Fibroblast of skin of right quadriceps (primary cell): ENCODE data around the gene CEP112.

ENCODE experiments used
- DNase-seq: peaks from one replicate; pipeline ENCODE4 v3.0.0-alpha.2; 2013

The CEP112 gene

DNA sequence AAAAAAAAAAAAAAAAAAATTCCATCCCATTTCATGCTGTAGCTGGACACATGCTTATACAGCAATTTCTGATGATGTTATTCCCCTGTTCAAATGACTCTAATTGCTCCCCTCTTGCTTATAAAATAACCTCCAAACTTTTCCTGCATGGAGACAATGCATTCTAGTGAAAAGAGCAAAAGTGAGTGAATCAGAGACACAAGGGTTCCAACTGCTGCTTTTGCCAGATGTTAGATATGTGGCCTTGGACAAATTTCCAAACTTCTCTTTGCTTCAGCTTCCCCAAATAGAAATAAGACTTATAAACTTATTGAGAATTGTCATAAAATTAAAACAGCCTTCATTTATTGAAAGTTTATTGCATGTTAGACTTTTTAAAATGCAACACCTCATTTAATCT lies 565.5 kb downstream of the CEP112 start:
- DNase-seq, result no peak

DNA sequence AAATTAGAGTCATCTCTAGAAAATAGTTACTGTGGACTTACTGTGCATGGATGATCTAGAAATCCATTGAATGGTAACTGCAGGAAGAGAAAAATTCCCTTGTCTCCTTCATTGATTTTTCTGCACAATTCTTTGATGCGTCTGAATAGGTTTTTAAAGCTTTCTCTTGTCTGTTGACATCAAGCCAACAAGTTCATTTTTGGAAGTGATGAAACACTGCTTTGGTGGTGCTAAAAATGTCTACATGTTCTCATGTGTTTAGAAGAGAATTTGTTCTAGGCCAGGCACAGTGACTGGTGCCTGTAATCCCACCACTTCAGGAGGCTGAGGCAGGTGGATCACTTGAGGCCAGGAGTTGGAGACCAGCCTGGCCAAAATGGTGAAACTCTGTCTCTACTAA lies 573.4 kb downstream of the CEP112 start:
- DNase-seq, result no peak

DNA sequence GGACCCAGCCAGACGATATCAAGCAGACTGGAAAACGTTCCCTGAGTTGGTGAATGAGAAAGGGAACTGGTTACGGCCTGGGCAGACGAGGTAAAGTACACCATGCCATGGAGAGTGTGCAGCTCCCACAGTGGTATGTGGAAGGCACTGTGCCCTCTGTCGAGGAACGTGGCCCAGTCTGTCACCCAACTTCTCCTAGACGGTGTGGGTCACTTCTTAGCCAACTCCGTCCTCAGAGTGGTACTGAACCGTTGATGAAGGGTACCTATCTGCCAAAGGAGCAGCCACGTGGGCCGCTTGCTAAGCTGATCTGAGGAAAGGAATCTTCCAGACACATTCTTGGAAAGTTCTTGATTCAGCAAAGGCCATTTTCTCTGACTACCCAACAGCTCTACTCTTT lies 574.4 kb downstream of the CEP112 start:
- no peak for DNase-seq

DNA sequence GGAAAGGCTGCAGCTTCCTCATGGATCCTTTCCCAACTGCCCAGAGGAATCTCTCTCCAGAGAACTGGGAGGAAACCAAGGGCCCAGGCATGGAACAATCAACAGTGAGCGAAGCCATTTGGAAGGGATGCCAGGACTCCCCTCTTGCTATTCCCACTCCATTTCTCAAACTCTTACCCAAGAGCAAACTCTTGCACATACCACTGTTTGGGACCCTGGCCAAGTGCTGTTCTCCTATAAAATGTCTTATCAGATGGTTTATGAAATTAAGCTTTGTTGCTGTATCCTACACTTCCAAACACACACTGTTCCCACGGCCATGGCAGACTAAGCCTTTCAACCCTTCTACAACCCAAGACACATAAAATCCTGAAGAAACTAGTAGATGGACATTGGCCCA lies 582.2 kb downstream of the CEP112 start:
- no peak for DNase-seq

DNA sequence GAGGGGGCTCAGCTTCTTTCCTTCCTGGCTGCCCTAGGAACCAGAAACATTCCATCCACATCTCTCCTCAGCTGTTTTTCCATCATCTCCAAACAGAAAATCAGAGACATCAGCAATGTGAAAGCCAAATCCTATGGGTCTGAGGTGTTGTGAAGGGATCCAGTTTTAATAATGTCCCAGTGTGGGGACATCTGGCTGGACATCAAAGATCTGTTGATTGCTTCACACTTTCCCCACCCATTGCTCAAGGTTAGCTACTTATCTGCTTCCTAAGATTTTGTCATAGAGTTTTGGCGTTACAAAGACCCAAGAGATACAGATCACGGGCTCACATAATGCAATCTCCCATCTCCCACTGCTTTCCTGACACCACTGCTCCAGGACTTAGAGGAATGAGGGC lies 582.6 kb downstream of the CEP112 start:
- DNase-seq, result no peak

DNA sequence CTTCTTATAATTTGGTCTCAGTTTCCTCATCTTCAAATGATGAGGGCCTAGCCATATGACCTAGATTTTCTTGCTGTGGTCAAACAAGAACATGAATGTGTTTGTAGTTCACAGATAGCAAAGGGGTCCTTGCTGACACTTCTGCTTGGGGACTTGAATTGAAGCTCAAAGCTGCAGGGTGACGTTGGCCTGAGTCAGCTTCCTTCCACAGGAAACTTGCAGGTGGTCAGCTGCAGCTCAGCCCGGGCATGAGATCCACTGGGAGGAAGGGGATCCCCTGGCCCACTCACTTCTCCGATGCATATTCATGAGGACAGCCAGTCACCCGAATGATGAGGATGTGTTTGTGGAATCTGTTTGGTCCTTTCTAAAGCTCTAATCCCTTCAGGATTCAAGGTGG lies 587.9 kb downstream of the CEP112 start:
- DNase-seq, result no peak

DNA sequence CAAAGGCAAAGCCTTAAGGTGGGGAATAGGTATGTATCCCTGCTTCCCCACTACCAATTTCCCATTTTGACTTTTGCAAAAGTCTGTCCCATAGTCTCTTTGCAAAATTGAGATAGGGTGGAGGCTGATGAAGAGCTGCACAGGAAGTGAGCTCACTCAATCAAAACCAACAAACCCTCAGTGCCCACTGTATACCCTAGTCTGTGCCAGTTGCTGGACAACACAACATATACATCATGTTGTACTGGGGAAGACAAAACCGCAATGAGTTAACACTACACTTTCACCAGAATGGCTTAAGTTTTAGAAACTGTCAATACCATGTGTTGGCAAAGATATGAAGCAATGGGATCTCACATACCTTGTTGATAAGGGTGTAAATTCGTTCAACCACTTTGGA lies 590.1 kb downstream of the CEP112 start:
- no peak for DNase-seq

DNA sequence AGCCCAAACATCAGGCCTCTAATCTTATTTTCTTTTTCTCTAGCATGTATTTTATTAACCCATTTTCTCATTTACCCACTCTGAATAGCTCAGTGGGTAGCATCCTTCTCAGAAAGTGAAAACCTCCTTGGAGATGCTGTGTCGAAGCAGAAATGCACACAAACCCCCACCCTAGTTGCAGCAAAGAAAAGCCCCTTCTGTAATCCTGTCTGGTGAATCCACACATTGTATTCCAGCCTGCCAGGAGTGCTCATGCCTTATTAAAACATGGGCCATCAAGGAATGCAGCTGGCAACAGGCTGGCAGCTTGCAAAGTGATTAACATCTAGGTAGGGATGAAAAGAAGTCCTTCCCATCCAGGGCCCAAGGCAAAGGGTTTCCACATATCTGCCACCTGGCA lies 590.8 kb downstream of the CEP112 start:
- DNase-seq, result no peak

DNA sequence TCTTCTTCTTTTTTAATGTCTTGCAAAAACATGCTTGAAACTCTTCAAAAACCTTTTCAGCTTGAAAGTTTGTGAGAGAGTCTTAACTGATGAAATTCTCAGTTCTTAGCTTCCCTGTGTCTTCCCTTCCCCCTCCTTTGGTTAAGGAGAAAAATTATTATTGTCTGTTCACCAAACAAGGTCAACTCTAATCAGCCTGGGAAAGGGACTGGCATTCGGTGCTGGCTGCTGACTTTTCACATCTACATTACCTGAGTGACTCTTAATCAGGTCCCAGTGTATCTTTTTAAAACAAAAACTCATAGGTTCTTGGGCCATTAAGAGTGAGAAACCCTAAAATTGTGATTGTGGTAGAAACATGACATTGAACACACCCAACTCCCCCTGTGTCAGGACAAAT lies 591.4 kb downstream of the CEP112 start:
- no peak for DNase-seq

DNA sequence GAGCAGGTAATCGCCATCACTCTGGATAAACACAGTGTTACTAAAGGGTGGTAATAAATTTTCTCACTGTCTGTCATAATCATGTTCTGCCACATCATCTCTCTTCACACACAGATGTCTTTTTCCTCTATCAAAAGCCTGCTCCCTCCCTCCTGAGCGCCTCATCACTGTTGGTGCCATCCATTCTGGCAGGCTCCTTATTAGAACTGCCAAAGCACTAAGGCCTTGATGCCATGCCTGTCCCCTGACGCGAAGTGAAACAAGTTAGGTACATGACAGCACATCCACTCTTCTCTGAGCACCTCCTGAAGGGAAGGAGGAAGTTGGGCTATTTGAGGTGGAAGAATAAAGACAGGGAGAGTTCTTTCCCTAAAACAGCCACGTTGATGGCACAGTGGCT lies 592.3 kb downstream of the CEP112 start:
- DNase-seq, result no peak

DNA sequence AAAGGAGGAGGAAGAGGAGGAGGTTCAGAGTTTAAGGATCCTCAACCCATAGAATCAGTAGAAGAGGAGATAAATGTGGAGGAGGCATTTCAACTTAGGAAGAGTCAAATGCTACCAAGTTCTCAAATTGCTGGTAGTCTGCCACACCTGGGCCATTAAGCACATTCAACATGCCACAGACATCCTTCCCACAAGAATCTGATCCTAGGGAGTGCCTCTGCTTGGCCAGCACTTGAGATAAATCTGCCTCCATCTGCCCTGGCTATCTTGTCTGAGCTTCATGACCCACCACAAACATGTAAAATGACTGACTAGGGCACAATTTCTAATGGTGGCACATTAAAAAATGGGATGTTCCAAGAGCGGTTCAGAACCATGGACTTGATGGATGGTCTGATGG lies 593.2 kb downstream of the CEP112 start:
- DNase-seq, result no peak

DNA sequence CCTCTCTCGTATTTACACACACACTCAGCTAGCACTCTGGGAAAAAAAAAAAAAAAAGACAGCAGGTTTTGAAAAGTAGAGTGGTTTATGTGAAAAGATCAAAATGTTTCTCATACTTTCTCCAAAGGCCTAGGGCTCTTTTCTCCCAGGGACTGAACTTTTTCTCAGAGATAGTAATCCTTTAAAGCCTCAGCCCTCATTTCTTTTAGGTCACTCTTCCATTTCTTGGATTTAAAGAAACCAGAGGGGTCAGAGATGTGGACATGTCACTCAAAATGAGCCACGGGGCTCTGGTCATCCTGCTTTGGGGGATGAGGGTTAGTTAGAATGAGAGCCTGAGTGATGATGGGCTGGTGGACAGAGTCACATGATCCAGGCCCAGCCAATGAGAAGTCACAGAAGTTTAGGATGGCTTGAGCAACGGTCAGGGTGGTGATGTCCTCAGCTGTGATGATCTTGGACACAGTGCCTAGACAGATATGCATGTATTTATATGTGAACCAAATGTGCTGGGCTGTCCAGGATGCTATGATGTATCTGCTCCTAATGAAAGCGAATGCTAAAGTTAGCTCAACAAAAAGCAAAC lies 596.8 kb downstream of the CEP112 start:
- peak; percentile 10 for DNase-seq

DNA sequence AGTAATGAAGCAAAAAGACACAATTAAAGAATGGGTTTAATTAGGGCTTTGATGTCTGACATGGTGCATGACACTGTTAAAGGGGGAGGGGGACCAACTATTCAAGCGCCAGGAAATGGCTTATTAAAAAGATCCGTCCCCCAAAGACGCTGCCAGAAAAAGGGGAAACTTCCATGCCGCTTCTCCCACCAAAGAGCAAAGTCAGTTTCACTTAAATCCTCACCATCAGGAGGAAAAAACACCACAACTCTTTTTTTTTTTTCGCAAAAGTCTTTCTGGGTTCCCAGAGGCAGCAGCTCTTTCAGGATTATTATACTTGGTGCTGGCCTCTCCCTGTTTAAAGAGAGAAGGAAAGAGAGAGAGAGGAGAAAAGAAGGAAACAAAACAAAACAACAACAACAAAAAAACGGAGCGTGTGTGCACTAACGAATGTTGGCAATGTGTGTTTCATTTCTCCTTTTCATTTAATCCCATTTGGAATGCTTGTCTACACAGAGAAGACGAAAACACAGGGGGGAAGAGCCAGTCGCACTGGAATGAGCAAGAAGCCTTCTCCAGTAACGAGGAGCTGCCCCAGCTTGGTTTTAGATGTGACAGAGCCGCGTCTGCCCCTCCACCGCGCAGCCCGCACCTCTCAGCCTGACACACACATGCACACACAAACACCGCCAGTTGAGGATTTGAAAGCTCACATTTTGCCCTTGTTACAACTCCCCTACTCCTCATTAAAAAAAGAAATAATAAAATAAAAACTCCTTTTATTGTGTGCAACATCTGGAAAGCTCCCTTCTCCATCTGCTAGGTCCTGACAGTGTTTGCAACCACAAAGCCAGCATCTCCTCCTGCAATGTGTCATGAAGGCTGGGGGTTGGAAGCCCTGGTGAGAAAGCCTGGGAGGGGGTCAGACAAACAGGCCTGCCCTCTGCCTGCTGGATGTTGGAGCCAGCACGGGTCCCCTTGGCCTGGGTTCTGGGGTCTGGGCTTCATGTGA lies 597.8 kb downstream of the CEP112 start:
- peak; percentile 61 for DNase-seq

DNA sequence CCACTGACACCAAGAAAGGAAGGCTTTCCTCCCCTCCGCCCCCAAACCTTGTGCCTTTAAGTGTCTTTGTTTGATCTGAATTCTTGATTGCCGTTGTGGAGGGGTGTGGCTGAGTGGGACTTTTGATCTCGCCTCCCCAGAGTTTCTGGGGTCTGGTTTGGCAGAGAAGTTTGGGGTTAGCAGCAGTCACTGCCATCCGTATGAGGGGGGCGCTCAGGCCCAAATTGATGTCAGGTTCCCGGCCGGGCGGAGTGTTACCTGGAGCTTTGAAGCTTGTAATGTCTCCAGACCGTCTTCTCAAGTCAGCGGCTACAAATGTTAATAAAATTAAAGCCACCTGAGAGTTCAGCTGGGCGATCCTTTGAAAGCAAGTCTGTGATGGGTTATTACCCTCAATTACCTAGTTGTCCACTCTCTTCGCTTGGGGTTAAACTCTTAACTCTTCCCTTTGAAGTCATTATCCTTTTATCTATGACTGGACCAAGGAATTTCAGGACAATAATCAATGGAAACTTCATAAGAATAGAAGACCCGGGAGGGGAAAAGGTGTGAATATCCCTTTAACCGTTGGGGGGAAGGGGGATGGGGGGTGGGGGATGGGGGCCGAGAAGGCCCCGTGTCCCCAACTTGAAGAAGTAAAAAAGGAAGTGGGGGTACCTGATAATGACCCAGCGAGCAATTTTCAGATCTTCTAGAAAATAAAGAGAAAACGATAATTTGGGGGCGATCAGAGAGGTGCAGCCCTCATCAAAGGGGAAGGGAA lies 598.7 kb downstream of the CEP112 start:
- DNase-seq, result no peak

DNA sequence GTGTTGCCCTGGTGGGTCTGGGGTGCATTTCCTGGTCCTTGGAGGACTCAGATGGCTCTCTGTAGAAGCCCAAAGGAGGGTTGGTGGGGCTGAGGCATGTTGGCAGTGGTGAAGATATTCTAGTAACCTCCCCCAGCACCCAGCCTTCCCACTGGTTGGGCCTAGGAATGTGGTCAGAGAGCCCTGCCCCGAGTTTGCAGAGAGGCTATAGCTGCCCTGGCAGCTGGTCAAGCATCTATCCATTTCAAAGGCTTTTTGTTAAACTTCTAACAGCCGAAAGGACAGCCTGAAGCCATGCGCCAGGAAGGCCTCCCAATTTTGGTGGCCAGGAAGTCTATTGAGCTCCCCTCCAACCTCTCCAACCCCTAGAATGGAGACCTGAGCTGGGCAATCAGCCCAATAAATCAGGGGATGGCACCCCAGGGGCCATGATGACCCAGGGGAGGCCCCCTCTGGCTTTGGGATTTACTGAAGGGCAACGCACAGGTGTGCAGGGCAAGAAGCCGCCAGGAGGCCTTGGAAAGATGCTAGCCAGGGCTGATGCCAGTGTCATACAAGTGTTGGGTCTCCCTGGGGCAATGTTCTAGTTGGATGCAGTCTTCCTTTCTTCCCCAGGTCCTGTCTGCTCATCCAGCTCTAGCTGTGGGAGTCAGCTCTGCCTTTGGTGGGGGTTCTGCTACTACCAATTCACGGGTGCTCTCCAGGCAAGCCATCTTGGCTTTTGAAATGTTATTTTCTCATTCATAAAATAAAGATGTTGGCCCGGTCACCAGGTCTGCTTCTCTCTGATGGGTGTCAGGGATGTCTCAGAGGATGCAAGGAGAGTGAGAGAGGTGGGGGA lies 599.6 kb downstream of the CEP112 start:
- no peak for DNase-seq

DNA sequence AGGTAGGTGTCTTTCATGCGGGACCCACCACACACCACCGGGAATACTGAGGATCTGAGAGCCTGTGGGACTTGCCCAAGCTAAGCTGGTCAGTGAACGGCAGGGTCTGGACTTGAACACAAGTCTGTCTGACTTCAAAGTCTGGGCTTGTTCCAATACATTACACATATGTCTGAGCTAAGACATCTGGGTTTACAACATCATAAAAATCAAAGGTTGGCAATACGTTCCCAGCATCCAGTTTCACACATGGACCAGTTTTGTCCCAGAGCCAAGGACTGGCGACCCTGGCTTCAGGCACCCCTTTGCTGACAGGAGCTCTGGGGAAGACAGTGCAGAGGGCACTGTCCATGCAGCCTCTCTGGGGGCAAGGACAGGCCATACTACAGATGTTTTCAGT lies 602.6 kb downstream of the CEP112 start:
- DNase-seq, result no peak

DNA sequence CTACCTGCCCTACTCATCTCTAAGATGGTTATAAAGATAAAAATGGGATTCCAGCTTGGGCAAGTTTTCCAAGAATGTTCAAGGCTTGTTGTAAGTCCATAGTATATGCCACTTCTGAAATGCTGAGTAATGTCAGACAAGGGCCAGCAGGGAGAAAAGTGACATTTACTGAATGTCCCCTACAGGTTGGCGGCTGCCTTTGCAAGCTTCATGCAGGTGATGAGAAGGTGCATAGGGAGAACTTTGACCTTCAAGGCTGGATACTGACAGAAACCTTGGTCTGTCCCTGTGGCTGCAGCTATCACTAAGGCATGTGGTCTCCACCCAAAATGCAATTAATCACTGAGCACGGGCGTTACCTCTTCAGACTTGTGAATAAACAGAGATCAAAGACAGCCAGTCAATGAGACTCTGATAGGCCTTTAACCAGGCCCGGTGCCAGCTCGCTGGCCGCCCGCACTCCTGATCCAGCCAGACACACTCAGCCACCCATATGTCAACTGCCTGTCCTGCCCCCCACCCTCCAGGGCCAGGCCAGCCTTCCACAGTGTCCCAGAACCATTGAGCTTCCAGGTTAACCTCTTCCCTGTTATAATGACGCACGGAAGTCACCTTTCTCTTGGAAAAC lies 603.6 kb downstream of the CEP112 start:
- no peak for DNase-seq

DNA sequence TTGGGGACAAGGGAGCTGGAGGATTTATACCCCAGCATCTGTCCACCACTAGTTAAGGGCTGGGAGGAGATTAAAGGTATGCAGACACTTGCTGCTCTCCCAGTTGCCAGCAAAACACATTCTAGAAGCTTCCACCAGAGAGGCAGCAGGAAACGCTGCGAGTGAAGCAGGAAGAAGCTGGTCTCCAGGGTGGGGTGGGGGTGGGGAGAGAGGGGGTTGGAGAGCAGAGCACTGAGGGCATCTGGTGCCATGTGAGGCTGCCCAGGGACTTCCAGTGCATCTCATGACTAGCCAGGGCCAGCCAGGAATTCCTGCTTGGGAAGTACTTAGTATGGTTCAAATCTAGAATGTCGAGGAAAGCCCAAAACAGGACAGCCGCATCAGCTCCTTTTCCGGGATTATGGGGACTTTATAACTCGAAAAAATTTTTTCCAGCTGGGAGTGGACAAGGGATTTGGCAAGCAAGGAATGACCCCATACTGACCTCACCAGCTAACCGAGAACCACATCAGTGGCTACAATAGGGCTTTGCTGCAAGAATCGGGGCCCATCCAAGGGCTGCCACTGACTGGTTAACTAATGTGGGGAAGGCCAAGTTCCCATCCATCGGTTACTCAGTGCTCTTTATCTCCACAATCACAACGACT lies 604.3 kb downstream of the CEP112 start:
- no peak for DNase-seq

DNA sequence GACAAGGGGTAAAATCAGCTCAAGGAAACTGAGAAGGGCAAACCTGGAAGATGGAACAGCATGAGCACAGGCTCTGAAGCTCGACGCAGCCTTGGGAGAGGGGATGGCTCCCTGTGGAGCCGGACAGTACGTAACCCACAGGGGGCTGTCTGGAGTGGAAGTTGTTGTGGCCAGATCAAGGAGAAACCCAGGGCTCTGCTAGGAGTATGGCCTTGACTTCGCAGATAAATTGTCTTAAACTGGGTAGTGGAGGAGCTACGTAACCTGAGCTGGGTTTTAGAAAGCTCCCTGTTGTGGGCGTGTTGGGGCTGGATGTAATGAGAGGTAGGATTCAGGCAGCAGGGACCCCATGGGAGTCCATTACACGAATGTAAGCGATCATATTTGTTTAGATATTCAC lies 605.0 kb downstream of the CEP112 start:
- DNase-seq, result no peak
